Psoas muscle (tissue), 8 donors: Measurements from ENCODE around the gene FILIP1. TPM values are rescaled to one million over a fixed set of nuclear protein-coding genes. Genes with fewer than 3 reads are reported as not detected.

Experiments used
- ATAC-seq, 4 donors: fragments of 200-7000 bp; cut with Tn5 transposase; one replicate each; pipeline ENCODE4 v1.9.1; 2020; ENCODE audit warnings: moderate library complexity in 3 of 4, mild to moderate bottlenecking in 2 of 4
- DNase-seq, 2 donors: peaks; one replicate each; pipeline ENCODE4 v3.0.0-alpha.2; 2020
- H3K27ac ChIP-seq: fragments of 200-600 bp; one replicate; pipeline ENCODE4 v1.8.0; 2022
- H3K27me3 ChIP-seq, 3 donors: fragments of 200-600 bp in 1 of 3; one replicate each; pipeline versions ENCODE4 v1.6.1 to v1.8.0; 2013 to 2022; ENCODE audit warnings: low read length in 2 of 3, mild to moderate bottlenecking in 2 of 3, moderate library complexity in 1 of 3; ENCODE audit not compliant: insufficient read depth in 3 of 3
- H3K36me3 ChIP-seq, 2 donors: fragments of 200-600 bp in 1 of 2; one replicate each; pipeline versions ENCODE4 v1.6.1 to v1.8.0; 2013 to 2022; ENCODE audit warnings: low read depth in 1 of 2, mild to moderate bottlenecking in 1 of 2, moderate library complexity in 1 of 2; ENCODE audit not compliant: insufficient read depth in 1 of 2
- H3K4me1 ChIP-seq: fragments of 200-600 bp; one replicate; pipeline ENCODE4 v1.8.0; 2022
- H3K4me3 ChIP-seq: fragments of 200-600 bp; one replicate; pipeline ENCODE4 v1.8.0; 2022; ENCODE audit warnings: mild to moderate bottlenecking
- H3K9me3 ChIP-seq: fragments of 200-600 bp; one replicate; pipeline ENCODE4 v1.8.0; 2022
- WGBS, 3 donors: extraction: QIAGEN DNeasy Blood & Tissue Kit; methylation state at CpG; one replicate each; pipeline versions ENCODE4 v1.1.6 to v1.1.7; 2013; 5-methylcytosine and 5-hydroxymethylcytosine counted together
- intact Hi-C, 2 donors: fragments of 100-400 bp; cut with DNase I; formaldehyde crosslinking; loops; one replicate each; pipeline versions ENCODE4 v1.11.0 to v1.14.2; 2022
- polyA plus RNA-seq, 3 donors: library from polyadenylated mRNA; stranded (reverse); fragments of 200-250 nt; gene quantifications; one replicate each; pipeline ENCODE4 v1.2.3, GENCODE V29; 2013
- total RNA-seq, 4 donors: library from RNA; stranded (reverse); fragmentation: NEBNext Ultra II Directional in 2 of 4; extraction: Animal tissue kit (Norgen Biotek cat#: 25700) in 2 of 4; gene quantifications; one replicate each; pipeline versions ENCODE4 v1.2.1 to v1.2.4, GENCODE V29; 2021 to 2023
- TF ChIP-seq, protein P1 (sequence below): fragments of 200-600 bp; IDR thresholded peaks from one replicate; pipeline ENCODE4 v1.8.0; 2022; ENCODE audit warnings: antibody characterized with exemption
- donor health status: healthy with polysubstance abuse.
- donor health status: DM: no; HTN: no; CAD: no; lungs with moderate emphysema.
- donor health status: Bipolar disorder and iron deficiency.
- donor health status: healthy.
- donor health status: DM: yes; HTN: yes; CAD: no.
- donor health status: DM: no; HTN: no; CAD: no.
- donor health status: DM: no; HTN: no; CAD: no.
- donor health status: DM: yes; HTN: yes; CAD: no.

The FILIP1 gene
- total and polyA plus RNA-seq, 7 donors: 2.8 to 129 (median 71.5) TPM

DNA sequence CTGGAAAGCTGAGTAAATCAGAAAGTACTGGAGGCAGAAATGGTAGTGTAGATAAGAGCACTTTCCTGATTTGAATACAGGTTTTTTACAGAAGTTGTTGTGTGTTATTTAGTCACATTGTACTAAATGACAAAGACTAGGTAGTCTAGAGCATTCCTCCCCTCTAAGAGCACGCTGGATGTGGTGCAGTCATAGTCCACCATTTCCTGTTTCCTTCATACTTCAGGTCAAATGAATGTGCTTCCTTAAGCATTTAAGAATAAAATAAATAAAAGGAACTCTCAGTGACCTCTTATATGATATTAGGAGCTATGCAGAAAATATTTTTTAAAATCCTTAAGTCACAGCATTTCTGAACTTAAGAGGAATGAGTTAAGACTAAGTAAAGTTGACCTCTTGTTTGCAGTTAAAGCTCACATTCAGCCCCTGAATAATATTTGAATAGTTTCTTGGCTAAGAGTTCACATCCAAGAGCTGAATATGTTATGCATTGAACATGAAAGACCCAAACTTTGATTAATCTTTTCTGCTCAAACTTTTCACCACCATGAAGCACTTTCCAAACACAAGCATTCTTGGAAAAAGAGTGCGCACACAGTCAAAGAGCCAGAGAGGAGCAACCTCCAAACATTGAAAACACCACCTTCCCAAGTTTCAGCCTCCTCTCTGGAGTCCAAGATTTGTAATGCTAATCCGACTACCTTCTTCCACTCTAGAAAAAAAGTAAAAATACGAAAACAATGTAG, 155.6 kb downstream of the FILIP1 start:
- Histone ChIP-seq H3K27ac (no peak overlapping the region), H3K36me3 (peaks cover 0 to 9% of the 10 kb centered on the region in 2 donors), H3K4me1 (peaks cover 26% of the 10 kb centered on the region), H3K4me3 (no peak overlapping the region), H3K27me3 (no peaks in the 10 kb centered on the region), H3K9me3 (no peaks in the 10 kb centered on the region)
- TF ChIP-seq, protein P1, sequence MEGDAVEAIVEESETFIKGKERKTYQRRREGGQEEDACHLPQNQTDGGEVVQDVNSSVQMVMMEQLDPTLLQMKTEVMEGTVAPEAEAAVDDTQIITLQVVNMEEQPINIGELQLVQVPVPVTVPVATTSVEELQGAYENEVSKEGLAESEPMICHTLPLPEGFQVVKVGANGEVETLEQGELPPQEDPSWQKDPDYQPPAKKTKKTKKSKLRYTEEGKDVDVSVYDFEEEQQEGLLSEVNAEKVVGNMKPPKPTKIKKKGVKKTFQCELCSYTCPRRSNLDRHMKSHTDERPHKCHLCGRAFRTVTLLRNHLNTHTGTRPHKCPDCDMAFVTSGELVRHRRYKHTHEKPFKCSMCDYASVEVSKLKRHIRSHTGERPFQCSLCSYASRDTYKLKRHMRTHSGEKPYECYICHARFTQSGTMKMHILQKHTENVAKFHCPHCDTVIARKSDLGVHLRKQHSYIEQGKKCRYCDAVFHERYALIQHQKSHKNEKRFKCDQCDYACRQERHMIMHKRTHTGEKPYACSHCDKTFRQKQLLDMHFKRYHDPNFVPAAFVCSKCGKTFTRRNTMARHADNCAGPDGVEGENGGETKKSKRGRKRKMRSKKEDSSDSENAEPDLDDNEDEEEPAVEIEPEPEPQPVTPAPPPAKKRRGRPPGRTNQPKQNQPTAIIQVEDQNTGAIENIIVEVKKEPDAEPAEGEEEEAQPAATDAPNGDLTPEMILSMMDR: no peak
- DNase-seq (no peak), ATAC-seq (no peak)
- intact Hi-C loops: no loop called here
- WGBS, 3 donors: 68 to 76% (median 72%) methylated on average over 4 of the region's 4 CpGs

DNA sequence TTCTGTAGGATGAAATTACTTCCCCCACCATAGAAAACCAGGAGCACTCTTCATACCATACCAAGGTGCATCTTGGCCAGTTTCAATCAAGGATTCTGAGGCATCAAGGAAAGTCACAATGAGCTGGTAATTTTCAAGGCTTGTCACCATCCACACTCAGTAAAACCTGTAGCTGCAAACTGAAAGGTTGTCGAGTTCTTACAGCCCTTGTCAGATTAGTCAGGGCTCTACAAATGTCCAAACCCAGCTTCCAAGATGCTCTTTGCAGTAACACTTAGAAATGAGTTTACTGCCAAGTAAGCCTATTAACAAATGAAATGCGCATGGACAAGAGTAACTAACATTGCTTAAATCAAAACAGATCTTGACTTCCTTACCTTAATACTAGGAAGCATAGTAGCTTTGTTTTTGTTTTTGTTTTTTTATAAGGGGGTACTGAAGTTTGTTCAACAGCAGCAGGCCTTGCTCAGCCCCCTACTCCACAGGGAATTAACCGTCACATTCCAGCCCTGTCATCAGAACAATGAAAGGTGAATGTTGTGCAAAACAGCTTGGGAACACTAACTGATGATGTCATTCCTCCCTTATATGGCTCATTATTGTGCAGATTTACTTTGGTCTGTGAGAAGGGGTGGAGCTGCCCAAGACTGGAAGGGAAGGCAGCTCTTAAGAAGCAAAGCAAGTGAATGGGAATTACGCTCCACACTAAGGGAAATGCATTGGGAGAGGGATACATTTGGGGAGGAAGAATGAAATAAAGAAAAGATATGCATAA, 159.1 kb downstream of the FILIP1 start:
- Histone ChIP-seq H3K36me3 (peaks cover 0 to 9% of the 10 kb centered on the region in 2 donors), H3K4me1 (peaks cover 26% of the 10 kb centered on the region), H3K9me3 (no peaks in the 10 kb centered on the region), H3K4me3 (no peak overlapping the region), H3K27ac (no peak overlapping the region), H3K27me3 (no peaks in the 10 kb centered on the region)
- ATAC-seq (peak in 3 of 4 donors; percentile 48 to 65 (median 54)), DNase-seq (no peak)
- 54 to 60% (median 57%) methylated on average over 4 of the region's 4 CpGs for WGBS, 3 donors
- TF ChIP-seq, protein P1: no peak
- intact Hi-C loops: loop anchor here in 1 of 2 donors (2.0 kb wide), 1 partner anchor 40 kb away; no protein-coding TSS in a partner anchor

DNA sequence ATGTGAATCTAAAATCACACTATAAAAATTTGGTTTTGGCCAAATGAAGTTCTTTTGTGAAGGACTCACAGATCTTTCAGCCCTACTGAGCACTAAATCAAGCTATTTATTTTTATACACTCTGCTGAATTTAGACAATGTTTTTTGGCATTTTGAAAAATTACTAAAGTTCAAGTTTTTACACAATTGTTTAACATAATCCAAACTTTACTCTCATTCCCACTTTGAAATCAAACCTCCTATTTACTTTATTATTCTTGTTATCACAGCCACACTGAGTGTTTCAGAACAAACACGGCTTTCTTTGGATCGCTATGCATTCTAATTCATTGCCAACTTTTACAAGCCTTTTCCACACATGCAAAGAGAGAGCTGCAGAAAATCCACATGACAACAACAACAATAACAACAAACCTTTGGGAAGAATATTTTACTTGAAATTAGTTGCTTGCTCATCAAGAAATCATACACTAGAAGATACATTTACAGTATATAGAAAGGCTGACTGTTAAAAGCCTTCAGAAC, 159.9 kb downstream of the FILIP1 start:
- no peak overlapping the region for H3K27ac ChIP-seq
- intact Hi-C loops: loop anchor here in 1 of 2 donors (2.0 kb wide), 1 partner anchor 41 kb away; no protein-coding TSS in a partner anchor
- DNase-seq: no peak
- peaks cover 0 to 9% of the 10 kb centered on the region in 2 donors for H3K36me3 ChIP-seq
- peaks cover 26% of the 10 kb centered on the region for H3K4me1 ChIP-seq
- WGBS, 3 donors: 44 to 63% (median 52%) methylated on average over 2 of the region's 2 CpGs
- TF ChIP-seq, protein P1: no peak
- no peak for ATAC-seq
- H3K9me3 ChIP-seq: no peaks in the 10 kb centered on the region
- H3K4me3 ChIP-seq: no peak overlapping the region
- H3K27me3 ChIP-seq: no peaks in the 10 kb centered on the region

DNA sequence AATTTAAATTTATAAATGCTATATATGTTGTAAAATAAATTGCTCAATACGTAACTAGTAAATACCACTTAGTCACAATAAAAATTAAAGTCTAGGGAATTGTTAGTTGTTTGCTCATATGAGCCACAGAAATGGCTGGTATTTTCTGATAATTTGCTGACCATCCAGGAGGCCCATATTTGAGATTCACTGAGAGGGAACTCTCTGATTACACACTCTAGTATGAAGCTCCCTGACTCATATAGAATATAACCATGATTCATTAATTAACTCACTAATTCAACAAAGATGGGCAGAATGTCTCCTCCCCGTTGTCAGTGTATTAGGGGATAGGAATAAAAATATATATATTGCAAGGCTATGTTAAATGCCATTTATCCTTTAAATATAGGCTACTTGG, 162.4 kb downstream of the FILIP1 start:
- intact Hi-C loops: no loop called here
- no peaks in the 10 kb centered on the region for H3K9me3 ChIP-seq
- WGBS, 3 donors: 90 to 93% (median 93%) methylated on average over 2 of the region's 2 CpGs

More for the DNA sequence above, 162.4 kb downstream of the FILIP1 start:
- ATAC-seq: no peak
- TF ChIP-seq, protein P1: no peak
- H3K4me3 ChIP-seq: no peak overlapping the region
- no peak for DNase-seq
- H3K36me3 ChIP-seq: no peaks in the 10 kb centered on the region
- H3K4me1 ChIP-seq: peaks cover 22% of the 10 kb centered on the region
- no peaks in the 10 kb centered on the region for H3K27me3 ChIP-seq
- H3K27ac ChIP-seq: no peak overlapping the region
